Endothelial cell of umbilical vein (primary cell): ENCODE data around the gene ASNS. TPM values are rescaled to one million over a fixed set of nuclear protein-coding genes. Genes with fewer than 3 reads are reported as not detected.

ENCODE experiments used
- BruUV-seq: library from RNA; stranded (reverse); fragments of 400-500 nt; replicated peaks from 2 replicates; lab custom pipeline; 2021; lab: Mats Ljungman, UMichigan
- CTCF ChIA-PET: fragments of 300-600, 350-600 bp; sonication (Branson Sonifier 250); formaldehyde crosslinking; loops from one replicate; lab custom pipeline; 2021; ENCODE audit warnings: antibody characterized with exemption, inconsistent platforms; lab: Charles Lee
- POLR2A ChIA-PET: fragments of 300-600, 350-600 bp; sonication (Branson Sonifier 250); formaldehyde crosslinking; loops from one replicate; lab custom pipeline; 2021; ENCODE audit warnings: antibody characterized with exemption, inconsistent platforms; lab: Charles Lee
- DNase-seq: peaks from one replicate; pipeline ENCODE4 v3.0.0-alpha.2; 2011; ENCODE audit warnings: low read depth, low spot score
- FAIRE-seq: peaks from 2 replicates; lab custom pipeline; 2011; peaks lifted over from hg19 to GRCh38; lab: Jason Lieb, UNC
- H2AFZ ChIP-seq: 2 replicates; pipeline ENCODE4 v1.6.0; 2012; ENCODE audit warnings: low read depth, low read length, control low read depth, inconsistent platforms
- H3K27ac ChIP-seq: 2 replicates; pipeline ENCODE4 v1.5.1; 2011; ENCODE audit warnings: low read depth, mild to moderate bottlenecking, control low read depth, low read length, moderate library complexity; ENCODE audit not compliant: insufficient read depth
- H3K27me3 ChIP-seq, 2 experiments: 2 replicates each; pipeline versions ENCODE4 v1.6.0 to v1.6.1; 2011; ENCODE audit warnings: low read length in 2 of 2, mixed read lengths in 1 of 2; ENCODE audit not compliant: control insufficient read depth in 2 of 2, insufficient read depth in 2 of 2
- H3K36me3 ChIP-seq, 2 experiments: 2 replicates in 1 of 2; 3 replicates in 1 of 2; pipeline ENCODE4 v1.5.1; 2011; ENCODE audit warnings: low read length in 2 of 2, mild to moderate bottlenecking in 1 of 2, moderate library complexity in 1 of 2; ENCODE audit not compliant: control insufficient read depth in 2 of 2, insufficient read depth in 2 of 2; ENCODE audit errors: extremely low read depth in 1 of 2
- H3K4me1 ChIP-seq: 3 replicates; pipeline ENCODE4 v1.5.1; 2011; ENCODE audit warnings: mild to moderate bottlenecking, low read length; ENCODE audit not compliant: control insufficient read depth, insufficient read depth; ENCODE audit errors: extremely low read depth
- H3K4me2 ChIP-seq: 2 replicates; pipeline ENCODE4 v1.6.1; 2011; ENCODE audit warnings: low read length, control low read depth, mixed read lengths; ENCODE audit not compliant: insufficient read depth
- H3K4me3 ChIP-seq, 3 experiments: fragments of 200-600 bp in 1 of 3; sonication (generic), shearing (Covaris generic) in 1 of 3; replicated peaks in 1 of 3; 2 replicates each; pipeline ENCODE4 v1.5.1; 2011 to 2016; ENCODE audit warnings: control low read depth in 3 of 3, low read length in 3 of 3, mild to moderate bottlenecking in 2 of 3, inconsistent platforms in 1 of 3, low read depth in 1 of 3, moderate library complexity in 1 of 3; ENCODE audit not compliant: insufficient read depth in 1 of 3
- H3K79me2 ChIP-seq: 2 replicates; pipeline ENCODE4 v1.6.0; 2012; ENCODE audit warnings: low read length, inconsistent platforms; ENCODE audit not compliant: control insufficient read depth, insufficient read depth
- H3K9ac ChIP-seq: replicated peaks from 2 replicates; pipeline ENCODE3; 2011; ENCODE audit warnings: low read length, control low read depth; ENCODE audit not compliant: insufficient read depth; ENCODE audit errors: extremely low read depth
- H3K9me1 ChIP-seq: replicated peaks from 3 replicates; pipeline ENCODE4 v1.6.0; 2011; ENCODE audit warnings: mild to moderate bottlenecking, low read length; ENCODE audit not compliant: control insufficient read depth, insufficient read depth; ENCODE audit errors: extremely low read depth
- H3K9me3 ChIP-seq: replicated peaks from 2 replicates; pipeline ENCODE4 v1.5.1; 2012; ENCODE audit warnings: low read length, inconsistent platforms; ENCODE audit not compliant: control insufficient read depth, insufficient read depth
- H4K20me1 ChIP-seq: replicated peaks from 2 replicates; pipeline ENCODE3; 2011; ENCODE audit warnings: mild to moderate bottlenecking, low read length; ENCODE audit not compliant: control insufficient read depth, insufficient read depth; ENCODE audit errors: extremely low read depth
- EZH2 ChIP-seq: IDR thresholded peaks from 2 replicates; pipeline ENCODE4 v1.6.1; 2012; ENCODE audit warnings: borderline replicate concordance, low read depth, mild to moderate bottlenecking, moderate library complexity, low read length, inconsistent platforms; ENCODE audit not compliant: severe bottlenecking
- FOS ChIP-seq: IDR thresholded peaks from 2 replicates; pipeline ENCODE4 v1.6.1; 2011; ENCODE audit warnings: mild to moderate bottlenecking, low read length, moderate library complexity, borderline replicate concordance; ENCODE audit not compliant: insufficient read depth
- GATA2 ChIP-seq: IDR thresholded peaks from 2 replicates; pipeline ENCODE4 v1.7.0; 2011; ENCODE audit warnings: low read depth, mild to moderate bottlenecking, moderate library complexity, mixed read lengths, low read length; ENCODE audit not compliant: insufficient read length, insufficient read depth
- JUN ChIP-seq: IDR thresholded peaks from 2 replicates; pipeline ENCODE4 v1.6.1; 2011; ENCODE audit warnings: borderline replicate concordance, low read depth; ENCODE audit not compliant: insufficient read length, insufficient read depth
- MYC ChIP-seq: IDR thresholded peaks from one replicate; pipeline ENCODE4 v1.6.1; 2011; ENCODE audit warnings: mild to moderate bottlenecking, low read depth, low read length
- POLR2A ChIP-seq: IDR thresholded peaks from 2 replicates; pipeline ENCODE4 v1.6.1; 2012; ENCODE audit warnings: low read depth, mild to moderate bottlenecking, control low read depth, low read length
- POLR2AphosphoS5 ChIP-seq: IDR thresholded peaks from 2 replicates; pipeline ENCODE4 v1.6.1; 2012; ENCODE audit warnings: low read depth, mild to moderate bottlenecking, control low read depth, low read length, moderate library complexity; ENCODE audit not compliant: insufficient read depth
- dilution Hi-C: fragments of 300-500 bp; cut with MboI; formaldehyde crosslinking; loops from one replicate; pipeline ENCODE4 v1.15.0; 2019; ENCODE audit warnings: low sequenced_read_pairs; ENCODE audit not compliant: extremely low pct_ligation_motif_present
- intact Hi-C: fragments of 100-400 bp; cut with micrococcal nuclease; formaldehyde crosslinking; loops from one replicate; pipeline ENCODE4 v1.10.0; 2022
- polyA plus RNA-seq, 4 experiments: library from polyadenylated mRNA; depleted of rRNA in 3 of 4; stranded (reverse) in 3 of 4; unstranded in 1 of 4; fragments of >200 nt; gene quantifications; 2 replicates each; pipeline versions ENCODE4 v1.2.1 to v1.2.3, GENCODE V29; 2011 to 2012; ENCODE audit warnings: missing spikeins in 1 of 4
- total RNA-seq: library from RNA; stranded (reverse); gene quantifications from 2 replicates; pipeline ENCODE4 v1.2.3, GENCODE V29; 2021
- TF ChIP-seq, protein P1 (sequence below): IDR thresholded peaks from 2 replicates; pipeline ENCODE4 v1.6.1; 2011; ENCODE audit not compliant: insufficient read depth, insufficient read length
- TF ChIP-seq, protein P2 (sequence below), 2 donors: IDR thresholded peaks; 1 replicate in 1 of 2; 2 replicates in 1 of 2; pipeline ENCODE4 v1.5.1; 2011; ENCODE audit warnings: low read length in 2 of 2, mild to moderate bottlenecking in 2 of 2, moderate library complexity in 2 of 2, control low read depth in 1 of 2, inconsistent platforms in 1 of 2, low read depth in 1 of 2; ENCODE audit not compliant: insufficient read depth in 1 of 2; ENCODE audit errors: extremely low read depth in 1 of 2

ASNS gene
- total and polyA plus RNA-seq, 2 donors (not counting 3 experiments of a cell fraction or from before 2014, with no cell fraction given): 5.1 to 15.0 TPM

DNA sequence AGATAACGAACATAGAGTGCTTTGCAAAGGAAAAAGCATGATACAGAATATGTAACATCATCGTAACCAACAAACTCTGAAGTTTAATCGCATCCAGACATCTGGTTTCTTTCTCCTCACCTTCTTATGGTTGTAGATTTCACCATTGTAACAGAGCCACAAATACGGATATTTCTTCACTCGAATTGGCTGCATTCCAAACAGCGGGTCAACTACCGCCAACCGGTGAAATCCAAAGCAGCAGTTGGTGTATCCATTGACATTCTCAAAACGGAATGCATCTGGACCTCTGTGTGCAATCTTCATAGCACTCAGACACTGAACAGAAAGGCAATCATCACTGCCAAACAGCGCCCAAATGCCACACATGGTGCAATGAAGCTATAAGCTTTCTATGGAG lies 3.4 kb downstream of the ASNS start:
- ChIA-PET POLR2A (no interaction called here), CTCF (no interaction called here)
- intact Hi-C loops: no loop called here
- no peak for TF ChIP-seq MYC
- TF ChIP-seq EZH2: no peak
- TF ChIP-seq GATA2: no peak
- TF ChIP-seq FOS: no peak
- TF ChIP-seq, protein P1, sequence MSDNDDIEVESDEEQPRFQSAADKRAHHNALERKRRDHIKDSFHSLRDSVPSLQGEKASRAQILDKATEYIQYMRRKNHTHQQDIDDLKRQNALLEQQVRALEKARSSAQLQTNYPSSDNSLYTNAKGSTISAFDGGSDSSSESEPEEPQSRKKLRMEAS: no peak
- TF ChIP-seq, protein P2, sequence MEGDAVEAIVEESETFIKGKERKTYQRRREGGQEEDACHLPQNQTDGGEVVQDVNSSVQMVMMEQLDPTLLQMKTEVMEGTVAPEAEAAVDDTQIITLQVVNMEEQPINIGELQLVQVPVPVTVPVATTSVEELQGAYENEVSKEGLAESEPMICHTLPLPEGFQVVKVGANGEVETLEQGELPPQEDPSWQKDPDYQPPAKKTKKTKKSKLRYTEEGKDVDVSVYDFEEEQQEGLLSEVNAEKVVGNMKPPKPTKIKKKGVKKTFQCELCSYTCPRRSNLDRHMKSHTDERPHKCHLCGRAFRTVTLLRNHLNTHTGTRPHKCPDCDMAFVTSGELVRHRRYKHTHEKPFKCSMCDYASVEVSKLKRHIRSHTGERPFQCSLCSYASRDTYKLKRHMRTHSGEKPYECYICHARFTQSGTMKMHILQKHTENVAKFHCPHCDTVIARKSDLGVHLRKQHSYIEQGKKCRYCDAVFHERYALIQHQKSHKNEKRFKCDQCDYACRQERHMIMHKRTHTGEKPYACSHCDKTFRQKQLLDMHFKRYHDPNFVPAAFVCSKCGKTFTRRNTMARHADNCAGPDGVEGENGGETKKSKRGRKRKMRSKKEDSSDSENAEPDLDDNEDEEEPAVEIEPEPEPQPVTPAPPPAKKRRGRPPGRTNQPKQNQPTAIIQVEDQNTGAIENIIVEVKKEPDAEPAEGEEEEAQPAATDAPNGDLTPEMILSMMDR (IDR thresholded peaks at IDR 0.05; ENCODE audit: extremely low read depth in 1 of 2, insufficient read depth in 1 of 2, low read depth in 1 of 2, low read length in 2 of 2): no peak
- no peak for TF ChIP-seq JUN
- no peak for TF ChIP-seq POLR2AphosphoS5
- TF ChIP-seq POLR2A: no peak
- Histone ChIP-seq H3K4me2 (no peak overlapping the region), H3K4me1 (peaks cover 3% of the 10 kb centered on the region), H3K27ac (no peak overlapping the region), H3K9me3 (no peaks in the 10 kb centered on the region), H3K9ac (no peak overlapping the region), H3K4me3 (no peak overlapping the region), H3K27me3 (peaks cover 0 to 2% of the 10 kb centered on the region in 2 experiments), H2AFZ (no peak overlapping the region), H3K36me3 (no peaks in the 10 kb centered on the region), H4K20me1 (no peaks in the 10 kb centered on the region), H3K79me2 (no peaks in the 10 kb centered on the region), H3K9me1 (no peaks in the 10 kb centered on the region)
- FAIRE-seq (no peak), DNase-seq (no peak)
- no TSS peak for BruUV-seq
- dilution Hi-C loops: no loop called here
